ENCODE results near the gene ARHGAP22. TPM values are rescaled to one million over a fixed set of nuclear protein-coding genes. Genes with fewer than 3 reads are reported as not detected.

Gene ARHGAP22
- total RNA-seq, 1 donor from 2014 or later: 5.1 TPM

DNA sequence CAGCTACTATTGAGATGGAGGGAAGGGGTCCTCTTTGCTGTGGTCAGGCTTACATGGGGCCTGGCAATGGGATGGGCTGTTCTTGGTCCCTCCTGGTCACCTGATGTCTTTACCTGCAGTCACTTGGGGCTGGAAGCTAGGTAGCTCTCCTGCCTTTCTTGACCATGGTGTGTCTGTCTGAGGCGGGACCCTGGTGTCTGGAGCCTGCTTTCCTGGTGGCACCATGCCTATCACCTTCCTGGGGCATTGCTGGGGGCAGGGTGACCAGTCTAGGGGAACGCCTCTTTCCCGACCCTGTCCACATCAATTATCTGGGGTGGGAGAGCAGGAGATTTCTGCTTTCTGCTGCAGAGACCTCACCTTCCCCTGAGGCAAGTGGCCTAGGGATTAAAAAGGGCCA, 55.6 kb downstream of the ARHGAP22 start:
- TF ChIP-seq, protein P1, sequence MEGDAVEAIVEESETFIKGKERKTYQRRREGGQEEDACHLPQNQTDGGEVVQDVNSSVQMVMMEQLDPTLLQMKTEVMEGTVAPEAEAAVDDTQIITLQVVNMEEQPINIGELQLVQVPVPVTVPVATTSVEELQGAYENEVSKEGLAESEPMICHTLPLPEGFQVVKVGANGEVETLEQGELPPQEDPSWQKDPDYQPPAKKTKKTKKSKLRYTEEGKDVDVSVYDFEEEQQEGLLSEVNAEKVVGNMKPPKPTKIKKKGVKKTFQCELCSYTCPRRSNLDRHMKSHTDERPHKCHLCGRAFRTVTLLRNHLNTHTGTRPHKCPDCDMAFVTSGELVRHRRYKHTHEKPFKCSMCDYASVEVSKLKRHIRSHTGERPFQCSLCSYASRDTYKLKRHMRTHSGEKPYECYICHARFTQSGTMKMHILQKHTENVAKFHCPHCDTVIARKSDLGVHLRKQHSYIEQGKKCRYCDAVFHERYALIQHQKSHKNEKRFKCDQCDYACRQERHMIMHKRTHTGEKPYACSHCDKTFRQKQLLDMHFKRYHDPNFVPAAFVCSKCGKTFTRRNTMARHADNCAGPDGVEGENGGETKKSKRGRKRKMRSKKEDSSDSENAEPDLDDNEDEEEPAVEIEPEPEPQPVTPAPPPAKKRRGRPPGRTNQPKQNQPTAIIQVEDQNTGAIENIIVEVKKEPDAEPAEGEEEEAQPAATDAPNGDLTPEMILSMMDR (conservative IDR thresholded peaks at IDR 0.05): no peak
- peaks cover 3% of the 10 kb centered on the region for H3K27me3 Mint-ChIP-seq
- no peaks in the 10 kb centered on the region for H3K9me3 Mint-ChIP-seq
- no peaks in the 10 kb centered on the region for H3K4me1 Mint-ChIP-seq (ENCODE audit: unreplicated experiment)
- H3K36me3 Mint-ChIP-seq: no peaks in the 10 kb centered on the region
- DNase-seq (ENCODE audit: extremely low spot score, unreplicated experiment): no peak
- H3K4me3 Mint-ChIP-seq: no peak overlapping the region
- no peak overlapping the region for H3K27ac Mint-ChIP-seq

DNA sequence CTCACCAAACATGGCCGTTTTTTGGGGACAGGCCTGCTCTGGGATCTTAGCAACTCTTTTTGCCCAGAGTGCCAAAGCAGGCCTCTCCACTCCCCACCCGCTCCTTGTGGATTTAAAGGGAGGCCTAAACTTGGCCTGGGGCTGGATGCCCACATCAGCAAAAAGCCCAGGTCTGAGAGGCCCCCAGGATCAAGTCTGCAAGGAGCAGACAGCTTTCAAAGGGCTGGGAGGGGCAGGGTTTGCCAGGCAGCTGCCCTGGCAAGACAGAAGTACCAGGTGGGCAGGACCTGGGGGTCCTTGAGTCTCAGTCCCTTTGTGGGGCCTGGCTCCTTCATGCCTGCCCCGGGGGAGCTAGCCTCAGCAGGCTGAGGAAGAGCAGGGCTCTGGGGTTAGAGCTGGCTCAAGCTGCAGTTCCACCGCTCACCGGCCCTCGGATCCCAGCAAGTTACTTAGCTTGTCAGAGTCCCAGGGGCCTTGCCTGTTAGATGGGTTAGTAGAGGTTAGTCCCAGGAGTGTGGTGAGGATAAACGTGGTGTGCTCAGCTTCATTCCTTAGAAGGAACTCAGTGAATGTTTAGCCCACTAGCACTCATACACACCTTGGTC, 56.2 kb downstream of the ARHGAP22 start:
- Mint-ChIP-seq H3K27me3 (peaks cover 3% of the 10 kb centered on the region), H3K4me3 (no peak overlapping the region), H3K27ac (no peak overlapping the region), H3K36me3 (no peaks in the 10 kb centered on the region), H3K4me1 (ENCODE audit: unreplicated experiment) (no peaks in the 10 kb centered on the region), H3K9me3 (no peaks in the 10 kb centered on the region)
- TF ChIP-seq, protein P1 (conservative IDR thresholded peaks at IDR 0.05): no peak
- no peak for DNase-seq (ENCODE audit: extremely low spot score, unreplicated experiment)

DNA sequence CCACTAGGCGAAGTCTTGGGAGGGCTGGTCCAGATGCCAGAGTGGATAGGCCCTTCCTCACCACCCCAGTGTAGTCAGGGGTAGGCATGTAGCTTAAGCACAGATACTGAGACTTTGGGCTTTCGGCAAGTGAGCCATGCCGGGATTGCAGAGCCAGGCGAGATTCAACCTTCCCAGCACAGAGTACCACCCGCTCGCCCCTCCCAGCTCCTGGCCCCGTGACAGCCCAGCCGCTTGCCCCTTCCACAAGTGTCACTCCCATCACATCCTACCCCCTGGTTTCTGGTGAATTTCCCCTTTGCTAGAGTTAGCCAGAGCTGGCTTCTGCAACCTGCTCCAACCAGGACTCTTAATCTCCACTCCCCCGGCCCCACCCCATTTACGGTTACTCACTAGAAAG, 56.9 kb downstream of the ARHGAP22 start:
- DNase-seq (ENCODE audit: extremely low spot score, unreplicated experiment): peak; percentile 49
- Mint-ChIP-seq H3K27me3 (peaks cover 3% of the 10 kb centered on the region), H3K9me3 (no peaks in the 10 kb centered on the region), H3K4me3 (no peak overlapping the region), H3K4me1 (ENCODE audit: unreplicated experiment) (no peaks in the 10 kb centered on the region), H3K36me3 (no peaks in the 10 kb centered on the region), H3K27ac (no peak overlapping the region)
- TF ChIP-seq, protein P1 (conservative IDR thresholded peaks at IDR 0.05): no peak

DNA sequence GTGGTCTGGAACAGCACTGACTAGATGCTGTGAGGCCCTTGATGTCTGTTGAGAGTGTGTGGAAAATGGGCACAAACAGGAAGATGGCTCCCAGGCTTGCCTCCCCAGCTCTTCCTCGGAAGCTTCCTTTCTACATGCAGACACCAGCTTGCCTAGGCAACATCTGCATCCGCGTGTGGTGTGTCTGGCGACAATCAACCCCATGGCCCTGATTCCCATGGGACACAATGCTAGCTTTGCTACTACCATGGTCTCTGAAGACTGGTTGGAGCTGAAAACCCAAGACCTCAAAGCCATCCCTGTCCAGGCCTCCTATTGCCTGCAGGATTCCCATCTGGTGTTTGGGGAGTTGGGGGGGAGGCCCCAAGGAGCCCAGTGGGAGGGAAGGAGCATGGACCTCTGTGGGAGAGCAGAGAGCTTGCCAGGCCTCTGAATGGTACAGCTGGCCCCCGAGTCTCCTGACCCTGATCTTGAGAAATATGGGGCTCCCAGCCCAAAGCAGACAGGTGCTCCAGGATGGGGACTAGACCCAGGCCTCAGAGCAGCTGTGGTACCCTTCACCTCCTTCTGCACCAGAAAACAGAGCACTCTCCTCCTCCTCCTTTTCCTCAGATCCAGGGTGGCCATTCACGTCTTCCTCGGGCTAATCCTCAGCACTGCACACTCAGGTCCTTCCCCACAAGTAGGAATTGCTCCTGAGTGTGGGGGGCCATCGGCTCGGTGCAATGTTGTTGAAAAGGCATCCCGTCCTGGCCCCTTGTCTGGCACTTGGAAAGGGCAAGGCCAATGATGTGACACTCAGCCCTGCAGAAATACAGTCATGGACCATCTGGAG, 57.6 kb downstream of the ARHGAP22 start:
- no peak overlapping the region for H3K27ac Mint-ChIP-seq
- H3K4me3 Mint-ChIP-seq: no peak overlapping the region
- no peaks in the 10 kb centered on the region for H3K4me1 Mint-ChIP-seq (ENCODE audit: unreplicated experiment)
- peaks cover 3% of the 10 kb centered on the region for H3K27me3 Mint-ChIP-seq
- no peaks in the 10 kb centered on the region for H3K36me3 Mint-ChIP-seq
- TF ChIP-seq, protein P1 (conservative IDR thresholded peaks at IDR 0.05): no peak
- peak; percentile 42 for DNase-seq (ENCODE audit: extremely low spot score, unreplicated experiment)
- no peaks in the 10 kb centered on the region for H3K9me3 Mint-ChIP-seq

DNA sequence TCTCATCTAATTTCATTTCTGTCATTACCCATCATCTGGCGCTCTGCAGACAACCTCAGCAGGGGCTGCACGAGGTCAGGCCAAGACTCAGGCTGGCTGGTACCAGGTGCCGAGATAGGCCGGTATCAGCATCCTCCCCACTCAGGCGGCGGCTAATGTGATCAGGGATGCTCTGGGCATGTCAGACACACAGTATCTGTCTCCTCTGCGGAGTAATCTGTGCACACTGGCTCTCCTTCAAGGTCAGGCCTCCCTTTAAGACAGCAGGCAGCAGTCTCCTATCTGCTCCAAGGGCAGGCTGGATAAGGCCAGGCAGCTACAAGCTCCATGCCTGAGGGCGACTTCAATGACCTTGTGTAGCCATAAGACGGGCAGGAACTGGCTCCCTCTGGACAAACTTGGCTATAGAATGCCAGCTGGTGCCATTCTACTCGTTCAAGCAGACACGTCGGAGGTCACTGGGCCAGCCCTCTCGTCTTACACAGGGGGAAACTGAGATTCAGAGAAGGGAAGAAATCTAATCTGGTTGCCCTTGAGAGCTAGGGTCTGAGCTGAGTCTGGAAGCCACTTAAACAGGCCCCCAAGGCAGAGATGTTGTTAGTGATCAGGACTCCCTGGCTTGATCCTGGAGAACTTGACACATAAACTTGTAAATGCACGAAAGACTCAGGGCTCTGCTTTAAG, 59.3 kb downstream of the ARHGAP22 start:
- no peaks in the 10 kb centered on the region for H3K9me3 Mint-ChIP-seq
- H3K27me3 Mint-ChIP-seq: no peaks in the 10 kb centered on the region
- H3K4me3 Mint-ChIP-seq: no peak overlapping the region
- no peak overlapping the region for H3K27ac Mint-ChIP-seq
- DNase-seq (ENCODE audit: extremely low spot score, unreplicated experiment): no peak
- H3K4me1 Mint-ChIP-seq (ENCODE audit: unreplicated experiment): no peaks in the 10 kb centered on the region
- TF ChIP-seq, protein P1 (conservative IDR thresholded peaks at IDR 0.05): no peak
- no peaks in the 10 kb centered on the region for H3K36me3 Mint-ChIP-seq
